ENCODE data around the gene SRP68. TPM values are rescaled to one million over a fixed set of nuclear protein-coding genes. Genes with fewer than 3 reads are reported as not detected.

SRP68 gene
- total RNA-seq, 4 donors from 2014 or later, result 25.1 to 117 (median 65.0) TPM

- Histone ChIP-seq H3K36me3 (no peaks in the 10 kb centered on the region), H3K27ac (peak overlapping the region; percentile 50 to 55), H3K4me1 (no peaks in the 10 kb centered on the region), H3K9me3 (no peaks in the 10 kb centered on the region), H3K4me3 (no peak overlapping the region), H3K27me3 (no peaks in the 10 kb centered on the region)
- intact Hi-C loops (cut with DNase I; ENCODE audit: low total_unique reads), result loop anchor here (2.0 kb wide), 1 partner anchor 98 kb away; no protein-coding TSS in a partner anchor
- TF ChIP-seq CTCF (IDR thresholded peaks at IDR 0.05) (no peak), POLR2A (IDR thresholded peaks at IDR 0.05) (no peak)
- DNase-seq, result no peak
These were observed 67.5 kb downstream of the SRP68 start for GRCh38 chr17:76004750-76005262.

- Histone ChIP-seq H3K4me3 (no peak overlapping the region), H3K27me3 (no peaks in the 10 kb centered on the region), H3K36me3 (no peaks in the 10 kb centered on the region), H3K9me3 (no peaks in the 10 kb centered on the region), H3K27ac (no peak overlapping the region), H3K4me1 (no peaks in the 10 kb centered on the region)
- DNase-seq, result no peak
- TF ChIP-seq POLR2A (IDR thresholded peaks at IDR 0.05) (no peak), CTCF (IDR thresholded peaks at IDR 0.05) (no peak)
- intact Hi-C loops (cut with DNase I; ENCODE audit: low total_unique reads), result loop anchor here (2.0 kb wide), 1 partner anchor 97 kb away; no protein-coding TSS in a partner anchor
These were observed 68.4 kb downstream of the SRP68 start for GRCh38 chr17:76003915-76004314.

- Histone ChIP-seq H3K4me3 (no peak overlapping the region), H3K27me3 (no peaks in the 10 kb centered on the region), H3K36me3 (no peaks in the 10 kb centered on the region), H3K27ac (no peak overlapping the region), H3K4me1 (no peaks in the 10 kb centered on the region), H3K9me3 (no peaks in the 10 kb centered on the region)
- no peak for DNase-seq
- intact Hi-C loops (cut with DNase I; ENCODE audit: low total_unique reads), result no loop called here
- TF ChIP-seq CTCF (IDR thresholded peaks at IDR 0.05) (no peak), POLR2A (IDR thresholded peaks at IDR 0.05) (no peak)
These were observed 70.2 kb downstream of the SRP68 start for GRCh38 chr17:76002100-76002499.

GRCh38 chr17:76000755-76001521 lies 71.4 kb downstream of the SRP68 start, which contains the start of gene CDK3:
Gene CDK3 (plus strand): TSS chr17:76000855. CDS start chr17:76001426, 571 bp downstream.
- Histone ChIP-seq H3K4me3 (no peak within 1 kb of the TSS), H3K27ac (no peak within 1 kb of the TSS), H3K9me3 (no peaks in the 10 kb centered on the region), H3K27me3 (no peaks in the 10 kb centered on the region), H3K36me3 (no peaks in the 10 kb centered on the region), H3K4me1 (no peaks in the 10 kb centered on the region)
- no peak for TF ChIP-seq POLR2A (IDR thresholded peaks at IDR 0.05)
- no peak for TF ChIP-seq CTCF (IDR thresholded peaks at IDR 0.05)
- no peak for DNase-seq
- intact Hi-C loops (cut with DNase I; ENCODE audit: low total_unique reads), result no loop called here

- intact Hi-C loops (cut with DNase I; ENCODE audit: low total_unique reads), result no loop called here
- DNase-seq, result no peak
- no peak overlapping the region for H3K4me3 ChIP-seq
- no peaks in the 10 kb centered on the region for H3K4me1 ChIP-seq
- no peaks in the 10 kb centered on the region for H3K9me3 ChIP-seq
- H3K36me3 ChIP-seq, result no peaks in the 10 kb centered on the region
- no peak overlapping the region for H3K27ac ChIP-seq
- no peaks in the 10 kb centered on the region for H3K27me3 ChIP-seq
- TF ChIP-seq CTCF (IDR thresholded peaks at IDR 0.05) (peak; percentile 26 to 52 (median 38)), POLR2A (IDR thresholded peaks at IDR 0.05) (no peak)
These were observed 72.1 kb downstream of the SRP68 start for GRCh38 chr17:76000016-76000754.
